Measurements from ENCODE around the gene PTPRN2.

PTPRN2 gene

DNA sequence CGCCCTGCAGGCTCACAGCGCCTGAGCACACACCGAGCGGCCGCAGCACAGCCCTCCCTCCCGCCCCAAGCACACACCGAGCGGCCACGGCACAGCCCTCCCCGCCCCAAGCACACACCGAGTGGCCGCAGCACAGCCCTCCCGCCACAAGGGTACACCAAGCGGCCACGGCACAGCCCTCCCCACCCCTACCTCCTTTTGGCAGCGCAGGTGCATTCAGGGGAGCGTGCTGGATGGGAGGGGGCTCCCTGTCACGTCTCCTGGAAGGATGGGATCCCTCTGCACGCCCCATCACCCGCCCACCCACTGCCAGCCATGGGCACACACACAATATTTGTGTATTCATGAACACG, 768.2 kb downstream of the PTPRN2 start:
- H3K4me3 ChIP-seq (ENCODE audit: low read depth, low read length): no peak overlapping the region
- no peak overlapping the region for H2AFZ ChIP-seq
- no peaks in the 10 kb centered on the region for H3K36me3 ChIP-seq (ENCODE audit: control insufficient read depth, insufficient read depth, low read length)
- no peak overlapping the region for H3K9ac ChIP-seq
- no peaks in the 10 kb centered on the region for H3K9me3 ChIP-seq (ENCODE audit: control insufficient read depth, low read length)
- no peak overlapping the region for H3K4me2 ChIP-seq (ENCODE audit: low read length)
- TF ChIP-seq, protein P1, sequence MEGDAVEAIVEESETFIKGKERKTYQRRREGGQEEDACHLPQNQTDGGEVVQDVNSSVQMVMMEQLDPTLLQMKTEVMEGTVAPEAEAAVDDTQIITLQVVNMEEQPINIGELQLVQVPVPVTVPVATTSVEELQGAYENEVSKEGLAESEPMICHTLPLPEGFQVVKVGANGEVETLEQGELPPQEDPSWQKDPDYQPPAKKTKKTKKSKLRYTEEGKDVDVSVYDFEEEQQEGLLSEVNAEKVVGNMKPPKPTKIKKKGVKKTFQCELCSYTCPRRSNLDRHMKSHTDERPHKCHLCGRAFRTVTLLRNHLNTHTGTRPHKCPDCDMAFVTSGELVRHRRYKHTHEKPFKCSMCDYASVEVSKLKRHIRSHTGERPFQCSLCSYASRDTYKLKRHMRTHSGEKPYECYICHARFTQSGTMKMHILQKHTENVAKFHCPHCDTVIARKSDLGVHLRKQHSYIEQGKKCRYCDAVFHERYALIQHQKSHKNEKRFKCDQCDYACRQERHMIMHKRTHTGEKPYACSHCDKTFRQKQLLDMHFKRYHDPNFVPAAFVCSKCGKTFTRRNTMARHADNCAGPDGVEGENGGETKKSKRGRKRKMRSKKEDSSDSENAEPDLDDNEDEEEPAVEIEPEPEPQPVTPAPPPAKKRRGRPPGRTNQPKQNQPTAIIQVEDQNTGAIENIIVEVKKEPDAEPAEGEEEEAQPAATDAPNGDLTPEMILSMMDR (IDR thresholded peaks at IDR 0.05): no peak
- H3K79me2 ChIP-seq: no peaks in the 10 kb centered on the region
- no peak overlapping the region for H3K27ac ChIP-seq
- H3K4me1 ChIP-seq: no peaks in the 10 kb centered on the region
- H3K27me3 ChIP-seq (ENCODE audit: control insufficient read depth, insufficient read depth, low read length): no peaks in the 10 kb centered on the region

DNA sequence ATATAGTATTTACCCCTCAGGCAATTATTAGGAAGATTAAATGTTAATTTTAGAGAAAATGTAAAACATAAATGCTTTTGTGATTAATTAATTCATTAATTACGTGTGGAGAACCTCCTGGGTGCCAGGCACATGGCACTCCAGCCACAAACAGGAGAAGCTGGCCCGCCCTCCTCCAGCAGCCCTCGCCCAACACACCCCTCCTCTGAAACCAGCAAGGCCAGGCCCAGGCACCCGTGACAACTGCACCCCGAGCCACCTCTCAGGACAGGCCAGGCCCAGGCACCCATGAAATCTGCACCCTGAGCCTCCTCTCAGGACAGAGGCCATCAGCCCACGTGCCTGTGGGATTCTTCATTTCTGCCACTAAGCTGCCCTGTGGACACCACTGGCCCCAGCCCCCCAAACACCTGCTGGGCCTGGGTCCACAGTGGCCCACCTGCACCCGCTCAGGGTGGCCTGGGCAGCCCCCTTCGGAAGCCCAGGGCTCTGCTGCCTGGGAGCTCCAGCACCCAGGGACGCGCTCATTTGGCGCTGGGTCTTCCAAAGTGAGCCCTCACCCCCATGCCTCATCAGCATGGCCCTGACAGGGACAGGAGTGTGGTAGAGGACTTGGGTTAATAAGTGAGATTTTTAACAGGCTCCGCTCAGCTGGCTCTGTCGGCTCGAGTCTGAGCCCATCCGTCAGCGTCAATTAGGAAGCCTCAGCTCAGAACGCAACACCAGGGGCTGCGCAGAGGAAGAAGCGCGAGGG, 768.7 kb downstream of the PTPRN2 start:
- Histone ChIP-seq H3K27ac (no peak overlapping the region), H3K9me3 (ENCODE audit: control insufficient read depth, low read length) (no peaks in the 10 kb centered on the region), H3K36me3 (ENCODE audit: control insufficient read depth, insufficient read depth, low read length) (no peaks in the 10 kb centered on the region), H3K4me2 (ENCODE audit: low read length) (no peak overlapping the region), H3K27me3 (ENCODE audit: control insufficient read depth, insufficient read depth, low read length) (no peaks in the 10 kb centered on the region), H3K4me3 (ENCODE audit: low read depth, low read length) (no peak overlapping the region), H2AFZ (no peak overlapping the region), H3K79me2 (no peaks in the 10 kb centered on the region), H3K9ac (no peak overlapping the region), H3K4me1 (no peaks in the 10 kb centered on the region)
- TF ChIP-seq, protein P1 (IDR thresholded peaks at IDR 0.05): no peak

DNA sequence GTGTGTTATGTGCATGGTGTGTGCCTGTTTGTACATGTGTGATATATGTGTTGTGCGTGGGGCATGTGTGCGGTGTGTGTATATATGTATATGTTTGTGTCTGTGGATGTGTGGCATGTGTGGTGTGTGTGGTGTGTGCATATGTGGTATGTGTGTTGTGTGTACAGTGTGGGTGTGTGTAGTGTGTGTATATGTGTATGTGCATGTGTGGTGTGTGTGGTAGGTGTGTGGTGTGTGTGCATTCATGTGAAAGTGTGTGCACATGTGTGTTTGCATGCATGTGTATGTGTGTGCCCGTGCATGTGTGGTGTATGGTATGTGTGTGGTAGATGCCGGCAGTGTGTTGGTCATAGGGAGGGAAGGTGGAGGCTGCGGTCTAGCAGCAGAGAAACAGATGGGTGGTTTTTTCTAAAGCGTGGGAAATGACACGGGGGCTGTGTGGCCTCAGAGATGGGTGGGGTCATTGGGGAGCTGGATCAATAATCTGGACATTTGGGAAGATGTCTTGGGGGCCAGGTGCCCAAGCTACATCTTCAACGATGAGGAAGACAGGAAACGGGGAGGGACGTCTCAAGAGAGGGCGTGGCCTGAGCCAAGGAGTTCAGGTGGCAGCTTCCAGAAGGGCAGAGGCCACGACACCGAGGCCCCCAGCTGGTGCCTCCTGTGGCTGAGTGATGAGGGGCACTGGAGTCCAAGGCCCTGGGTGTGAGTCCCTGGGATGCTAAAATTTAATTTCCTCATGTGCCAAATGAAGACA, 769.5 kb downstream of the PTPRN2 start:
- no peaks in the 10 kb centered on the region for H3K4me1 ChIP-seq
- H3K4me3 ChIP-seq (ENCODE audit: low read depth, low read length): no peak overlapping the region
- no peak overlapping the region for H3K9ac ChIP-seq
- no peak overlapping the region for H3K4me2 ChIP-seq (ENCODE audit: low read length)
- no peaks in the 10 kb centered on the region for H3K79me2 ChIP-seq
- TF ChIP-seq, protein P1 (IDR thresholded peaks at IDR 0.05): no peak
- no peak overlapping the region for H2AFZ ChIP-seq
- H3K36me3 ChIP-seq (ENCODE audit: control insufficient read depth, insufficient read depth, low read length): no peaks in the 10 kb centered on the region
- no peak overlapping the region for H3K27ac ChIP-seq
- no peaks in the 10 kb centered on the region for H3K27me3 ChIP-seq (ENCODE audit: control insufficient read depth, insufficient read depth, low read length)
- H3K9me3 ChIP-seq (ENCODE audit: control insufficient read depth, low read length): no peaks in the 10 kb centered on the region

DNA sequence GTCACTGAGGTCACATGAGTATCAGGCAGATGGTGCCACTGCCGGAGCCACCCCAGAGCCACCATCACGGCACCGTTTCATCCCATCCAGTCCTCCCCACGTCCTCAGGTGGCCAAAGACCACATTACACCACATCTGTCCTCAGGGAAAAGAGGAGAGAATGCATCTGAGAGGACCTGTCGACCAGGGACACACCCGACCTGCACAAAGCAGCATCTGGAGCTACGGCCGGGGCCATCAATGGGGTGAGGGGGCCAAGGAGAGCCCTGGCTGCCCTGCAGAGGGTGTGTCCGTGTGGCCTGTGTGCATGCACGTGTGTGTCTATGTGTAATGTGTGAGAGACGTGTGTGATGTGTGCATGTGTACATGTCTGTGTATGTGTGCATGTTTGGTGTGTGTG, 770.2 kb downstream of the PTPRN2 start:
- H3K27ac ChIP-seq: no peak overlapping the region
- H3K9ac ChIP-seq: no peak overlapping the region
- H3K36me3 ChIP-seq (ENCODE audit: control insufficient read depth, insufficient read depth, low read length): no peaks in the 10 kb centered on the region
- H3K9me3 ChIP-seq (ENCODE audit: control insufficient read depth, low read length): no peaks in the 10 kb centered on the region
- no peaks in the 10 kb centered on the region for H3K79me2 ChIP-seq
- no peak overlapping the region for H3K4me2 ChIP-seq (ENCODE audit: low read length)
- TF ChIP-seq, protein P1 (IDR thresholded peaks at IDR 0.05): no peak
- no peak overlapping the region for H2AFZ ChIP-seq
- no peaks in the 10 kb centered on the region for H3K4me1 ChIP-seq
- H3K27me3 ChIP-seq (ENCODE audit: control insufficient read depth, insufficient read depth, low read length): no peaks in the 10 kb centered on the region
- no peak overlapping the region for H3K4me3 ChIP-seq (ENCODE audit: low read depth, low read length)

All from parathyroid adenoma (tissue), 2 donors.